ENCODE data around the gene NSRP1.

NSRP1 gene

DNA sequence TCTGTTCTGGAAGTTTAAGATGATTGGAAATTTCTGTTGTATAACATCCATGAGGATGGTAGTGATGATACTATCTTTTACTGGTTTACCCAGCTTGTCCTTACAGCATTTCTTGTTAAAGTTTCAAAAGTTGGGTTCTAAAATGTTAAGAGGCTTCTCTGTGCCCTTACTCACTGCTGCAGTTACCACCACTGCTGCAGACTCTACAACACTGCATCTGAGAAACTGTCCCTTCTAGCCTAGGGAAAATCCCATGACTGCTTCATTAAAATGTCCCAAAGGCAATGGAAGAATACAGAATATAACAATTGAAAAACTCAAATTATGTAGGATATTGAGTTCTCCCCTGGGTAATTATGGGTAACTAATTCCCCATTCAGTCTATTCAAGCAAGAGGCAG, 3.8 kb upstream of the NSRP1 start:
- TF ChIP-seq NFIC (IDR thresholded peaks at IDR 0.05) (no peak), TEAD4 (IDR thresholded peaks at IDR 0.05) (no peak), REST (IDR thresholded peaks at IDR 0.05; ENCODE audit: low read depth) (no peak), ZBTB7A (IDR thresholded peaks at IDR 0.05; ENCODE audit: low read depth) (no peak), FOXM1 (IDR thresholded peaks at IDR 0.05; ENCODE audit: borderline replicate concordance, low read depth) (no peak), EP300 (IDR thresholded peaks at IDR 0.05; ENCODE audit: borderline replicate concordance) (no peak), MAX (IDR thresholded peaks at IDR 0.05) (no peak)

DNA sequence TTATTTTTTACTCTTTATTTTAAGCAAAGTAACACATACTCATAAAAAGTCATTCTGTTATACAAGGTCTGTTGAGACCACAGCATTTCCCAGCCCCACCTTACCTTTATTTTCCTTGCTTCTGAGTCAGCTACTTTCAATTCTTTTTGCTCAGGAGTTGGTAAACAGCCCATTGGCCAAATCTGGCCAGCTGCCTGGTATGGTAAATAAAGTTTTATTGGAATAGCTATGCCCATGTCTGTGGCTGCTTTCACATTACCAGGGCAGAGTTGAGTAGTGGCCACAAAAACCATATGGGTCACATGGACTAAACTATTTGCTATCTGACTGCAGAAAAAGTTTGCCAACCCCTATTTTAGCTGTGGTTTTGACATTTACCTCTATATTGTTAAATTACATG, 3.4 kb upstream of the NSRP1 start:
- TF ChIP-seq NFIC (IDR thresholded peaks at IDR 0.05) (peak; percentile 70), EP300 (IDR thresholded peaks at IDR 0.05; ENCODE audit: borderline replicate concordance) (no peak)

DNA sequence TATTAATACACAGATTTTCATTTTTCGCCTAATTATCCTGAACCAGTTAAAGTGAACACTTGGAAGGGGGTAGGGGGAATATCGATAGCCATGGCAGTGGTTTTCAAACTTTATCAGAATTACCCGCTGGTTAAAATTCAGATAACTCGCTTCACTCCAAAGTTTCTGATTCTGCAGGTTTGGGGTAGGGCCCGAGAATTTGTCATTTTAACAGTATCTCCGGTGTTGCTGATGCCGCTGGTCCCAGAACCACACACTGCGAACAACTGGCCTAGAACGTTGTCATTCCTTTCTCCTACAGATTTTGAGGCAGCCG, 313 bp upstream of the NSRP1 start:
- TF ChIP-seq NFIC (IDR thresholded peaks at IDR 0.05) (no peak), ZBTB7A (IDR thresholded peaks at IDR 0.05; ENCODE audit: low read depth) (no peak), TEAD4 (IDR thresholded peaks at IDR 0.05) (no peak), REST (IDR thresholded peaks at IDR 0.05; ENCODE audit: low read depth) (no peak), CEBPB (IDR thresholded peaks at IDR 0.05) (no peak), EP300 (IDR thresholded peaks at IDR 0.05; ENCODE audit: borderline replicate concordance) (no peak), CREB1 (IDR thresholded peaks at IDR 0.05; ENCODE audit: low read depth) (no peak), FOXM1 (IDR thresholded peaks at IDR 0.05; ENCODE audit: borderline replicate concordance, low read depth) (no peak), EGR1 (IDR thresholded peaks at IDR 0.05) (no peak), RAD21 (IDR thresholded peaks at IDR 0.05; ENCODE audit: low read depth) (no peak), MAX (IDR thresholded peaks at IDR 0.05) (no peak), TAF1 (IDR thresholded peaks at IDR 0.05; ENCODE audit: low read depth) (no peak), TCF12 (IDR thresholded peaks at IDR 0.05; ENCODE audit: low read depth) (no peak), YY1 (IDR thresholded peaks at IDR 0.05; ENCODE audit: low read depth) (no peak)

- TF ChIP-seq TAF1 (IDR thresholded peaks at IDR 0.05; ENCODE audit: low read depth) (no peak), RAD21 (IDR thresholded peaks at IDR 0.05; ENCODE audit: low read depth) (no peak), NFIC (IDR thresholded peaks at IDR 0.05) (no peak), FOXM1 (IDR thresholded peaks at IDR 0.05; ENCODE audit: borderline replicate concordance, low read depth) (no peak), REST (IDR thresholded peaks at IDR 0.05; ENCODE audit: low read depth) (no peak), TEAD4 (IDR thresholded peaks at IDR 0.05) (no peak), MAX (IDR thresholded peaks at IDR 0.05) (no peak), CEBPB (IDR thresholded peaks at IDR 0.05) (no peak), CREB1 (IDR thresholded peaks at IDR 0.05; ENCODE audit: low read depth) (no peak), USF1 (IDR thresholded peaks at IDR 0.05) (no peak)
Observed at GRCh38 chr17:30117675-30118081, 1.1 kb downstream of the NSRP1 start.

DNA sequence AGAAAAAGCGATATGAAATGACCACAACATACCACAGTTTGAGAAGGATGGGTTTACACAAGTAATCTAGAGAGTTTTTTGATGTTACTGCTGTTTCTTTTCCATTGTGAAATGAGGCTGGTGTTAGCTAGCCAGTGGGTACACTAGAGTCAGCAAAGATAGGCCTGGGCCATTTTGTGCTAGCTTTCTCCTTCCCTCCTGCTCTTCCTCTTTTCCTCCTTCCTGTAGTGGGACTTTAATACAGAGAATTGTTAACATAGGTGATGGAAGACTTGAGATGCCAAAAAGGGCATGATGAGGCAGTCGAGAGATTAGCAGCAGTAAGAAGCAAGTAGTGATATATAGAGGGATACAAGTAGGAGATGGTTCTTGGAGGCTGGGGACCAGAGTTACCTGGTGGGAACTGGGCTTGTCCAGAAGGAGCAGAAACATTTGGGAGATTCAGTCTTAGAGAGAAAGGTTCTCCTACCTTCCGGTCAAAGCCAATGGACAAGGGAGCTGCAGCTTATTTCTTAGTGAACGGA, 7.7 kb downstream of the NSRP1 start:
- TF ChIP-seq RAD21 (IDR thresholded peaks at IDR 0.05; ENCODE audit: low read depth): no peak
- no peak for TF ChIP-seq CEBPB (IDR thresholded peaks at IDR 0.05)
- TF ChIP-seq FOXM1 (IDR thresholded peaks at IDR 0.05; ENCODE audit: borderline replicate concordance, low read depth): no peak
- no peak for TF ChIP-seq EP300 (IDR thresholded peaks at IDR 0.05; ENCODE audit: borderline replicate concordance)
- TF ChIP-seq TCF12 (IDR thresholded peaks at IDR 0.05; ENCODE audit: low read depth): no peak
- TF ChIP-seq USF1 (IDR thresholded peaks at IDR 0.05): no peak
- no peak for TF ChIP-seq MAX (IDR thresholded peaks at IDR 0.05)
- TF ChIP-seq NFIC (IDR thresholded peaks at IDR 0.05): no peak
- TF ChIP-seq CREB1 (IDR thresholded peaks at IDR 0.05; ENCODE audit: low read depth): no peak
- TF ChIP-seq EGR1 (IDR thresholded peaks at IDR 0.05): no peak
- no peak for TF ChIP-seq ZBTB7A (IDR thresholded peaks at IDR 0.05; ENCODE audit: low read depth)
- TF ChIP-seq TEAD4 (IDR thresholded peaks at IDR 0.05): no peak
- no peak for TF ChIP-seq YY1 (IDR thresholded peaks at IDR 0.05; ENCODE audit: low read depth)
- TF ChIP-seq REST (IDR thresholded peaks at IDR 0.05; ENCODE audit: low read depth): no peak

Data from Ishikawa (cell line).